OCI-M2 (cell line): ENCODE measurements around the gene NPNT.

Experiments used
- DNase-seq: peaks from one replicate; lab custom pipeline; 2025; ENCODE audit not compliant: unreplicated experiment; lab: John Stamatoyannopoulos, UW

The NPNT gene

DNA sequence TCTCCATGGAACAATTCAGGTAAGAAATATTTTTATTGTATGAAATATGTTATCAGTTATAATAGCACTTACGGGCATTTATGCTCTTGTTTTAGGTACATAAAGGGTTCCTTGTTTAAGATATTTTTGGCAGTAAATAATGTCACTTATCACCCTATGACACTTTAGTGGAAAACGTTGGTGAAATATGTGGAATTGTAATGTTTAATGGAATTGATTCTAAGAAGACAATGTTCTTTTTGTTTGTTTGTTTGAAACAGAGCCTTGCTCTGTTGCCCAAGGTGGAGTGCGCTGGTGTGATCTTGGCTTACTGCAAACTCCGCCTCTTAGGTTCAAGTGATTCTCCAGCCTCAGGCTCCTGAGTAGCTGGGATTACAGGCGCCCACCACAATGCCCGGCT lies 17.4 kb downstream of the NPNT start:
- no peak for DNase-seq

DNA sequence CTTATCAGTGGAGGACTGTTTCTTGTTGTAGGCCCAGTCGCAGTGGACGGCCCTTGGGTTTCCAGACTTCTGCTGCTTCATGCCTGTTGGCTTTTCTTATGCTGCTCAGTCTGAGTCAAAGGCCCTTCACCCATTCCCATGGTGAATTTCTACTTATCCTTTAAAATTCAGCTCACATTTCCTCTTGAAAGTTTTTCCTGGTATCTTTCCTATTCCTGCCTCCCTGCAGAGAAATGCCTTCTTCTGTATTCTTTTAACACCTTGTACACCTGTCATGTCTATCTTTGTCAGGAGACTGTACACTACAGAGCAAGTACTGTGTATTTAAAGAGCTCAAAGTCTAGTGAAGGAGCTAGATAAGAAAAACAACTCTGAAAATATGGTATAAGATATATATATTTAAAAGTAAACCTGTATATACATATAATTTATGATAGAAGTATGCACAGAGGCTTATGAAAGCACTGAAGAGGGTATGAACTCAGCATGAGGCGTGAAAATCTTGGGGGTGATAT lies 22.0 kb downstream of the NPNT start:
- DNase-seq = no peak

DNA sequence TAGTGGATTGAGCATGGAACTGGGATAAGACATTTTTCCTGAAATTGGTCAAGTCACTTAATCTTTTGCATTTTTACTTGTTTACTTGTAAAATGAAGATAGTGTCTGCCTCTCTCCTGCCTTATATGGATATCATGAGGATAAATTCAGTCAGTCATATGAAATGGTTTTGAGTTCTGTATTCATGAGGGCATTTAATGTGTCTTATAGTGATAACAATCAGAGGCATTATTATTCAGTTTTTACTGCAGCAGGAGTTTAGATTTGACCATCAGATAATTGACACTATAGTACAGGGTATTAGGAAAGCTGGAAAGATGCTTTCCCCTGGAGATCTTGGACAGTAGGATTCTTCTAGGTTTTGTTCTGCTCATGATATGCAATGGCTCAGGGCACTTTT lies 26.0 kb downstream of the NPNT start:
- no peak for DNase-seq

- no peak for DNase-seq
Observed at GRCh38 chr4:105923497-105924238, 28.4 kb downstream of the NPNT start.

DNA sequence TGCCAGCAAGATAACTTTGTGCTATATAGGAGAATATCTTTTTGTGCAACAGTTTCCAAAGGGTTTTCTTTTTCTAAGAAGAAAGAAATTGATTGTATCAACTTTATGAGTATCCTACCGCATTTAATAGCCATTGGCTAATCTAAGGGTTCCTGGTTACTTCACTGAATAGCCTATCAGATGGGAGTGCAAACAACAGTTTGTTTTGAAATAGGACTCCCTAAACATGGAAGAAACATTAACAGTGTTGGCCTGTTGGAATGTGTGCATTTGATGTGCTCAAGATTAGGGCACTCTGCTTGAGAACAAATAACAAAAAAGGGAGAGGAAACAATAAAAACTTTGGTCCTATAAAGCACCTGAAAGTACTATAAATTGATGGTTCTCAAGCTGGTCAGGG lies 29.1 kb downstream of the NPNT start:
- no peak for DNase-seq

DNA sequence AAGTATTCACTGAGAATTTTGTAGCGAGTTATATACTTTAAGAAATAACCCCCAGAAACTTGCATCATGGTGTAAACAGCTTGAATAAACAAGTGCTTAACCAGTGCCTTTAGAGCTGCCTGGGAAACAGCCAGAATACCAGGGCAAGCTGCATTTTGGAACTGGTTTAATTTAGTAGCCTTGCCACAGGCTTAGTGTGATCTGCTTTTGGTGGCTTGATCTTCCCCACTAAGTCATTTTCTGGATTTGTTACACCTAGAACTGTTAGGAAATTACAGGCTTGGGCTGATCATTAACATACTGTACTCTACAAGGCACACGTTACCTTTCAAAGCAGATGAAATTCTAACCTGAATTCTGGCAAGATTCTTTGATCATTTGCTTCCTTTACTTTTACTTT lies 35.4 kb downstream of the NPNT start:
- DNase-seq = no peak

GRCh38 chr4:105933083-105933482 lies 37.8 kb downstream of the NPNT start:
- DNase-seq = no peak

DNA sequence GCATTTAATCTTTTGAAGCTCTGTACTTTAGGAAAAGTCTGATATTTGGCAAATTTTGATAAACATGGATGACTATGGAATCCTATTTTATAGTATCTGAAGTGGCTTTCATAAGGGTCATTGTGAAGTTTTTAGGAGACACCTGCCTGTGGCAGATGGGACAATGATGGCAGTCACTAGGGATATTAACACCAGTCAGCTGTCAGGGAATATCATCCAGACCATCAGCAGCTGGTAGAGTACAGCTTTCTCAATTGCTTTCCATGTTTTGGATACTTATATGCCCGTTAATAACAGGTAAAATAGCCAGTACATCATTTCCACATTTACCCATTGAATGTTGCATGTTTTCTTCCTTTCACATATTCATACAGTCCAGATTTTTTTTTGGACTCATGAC lies 39.1 kb downstream of the NPNT start:
- DNase-seq = no peak

- no peak for DNase-seq
Observed at GRCh38 chr4:105936901-105937300, 41.6 kb downstream of the NPNT start.

- no peak for DNase-seq
Observed at GRCh38 chr4:105937759-105938158, 42.5 kb downstream of the NPNT start.

DNA sequence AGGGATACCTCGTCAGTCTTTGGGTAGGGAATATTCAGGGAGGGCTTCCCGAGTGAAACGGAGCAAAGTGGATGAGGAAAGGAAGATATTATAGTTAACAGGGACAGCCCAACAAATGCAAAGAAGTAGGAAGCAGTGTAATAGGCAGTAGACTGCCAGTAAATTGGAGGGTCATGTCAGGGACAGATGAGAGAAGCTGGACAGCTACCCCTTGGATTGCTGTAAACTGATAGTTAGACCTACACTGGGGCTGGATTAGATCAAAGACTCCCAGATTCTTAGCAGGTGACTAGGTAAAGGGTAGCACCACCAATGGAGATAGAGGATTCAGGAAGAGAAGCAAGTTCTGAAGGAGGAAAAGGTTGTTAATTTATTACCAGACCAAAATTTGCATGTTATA lies 48.0 kb downstream of the NPNT start:
- DNase-seq = no peak

DNA sequence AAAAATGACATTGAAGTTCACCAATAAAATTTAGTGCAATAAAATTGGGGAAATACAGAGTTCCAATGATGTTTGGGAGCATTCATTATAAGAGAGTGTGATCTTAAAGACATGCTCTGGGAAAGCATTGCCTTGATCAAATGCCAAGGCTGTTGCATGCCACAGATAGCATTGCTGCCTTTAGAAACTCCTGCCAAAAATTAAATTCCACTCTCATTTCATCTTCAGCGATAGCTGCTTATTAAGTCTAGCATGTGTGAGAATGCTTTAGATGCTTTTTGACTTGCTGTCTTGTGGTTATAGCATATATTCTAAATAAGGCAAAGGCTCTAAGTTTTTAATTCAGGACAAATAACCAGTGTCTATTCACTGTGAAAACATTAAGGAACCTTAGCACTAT lies 49.3 kb downstream of the NPNT start:
- DNase-seq = no peak

DNA sequence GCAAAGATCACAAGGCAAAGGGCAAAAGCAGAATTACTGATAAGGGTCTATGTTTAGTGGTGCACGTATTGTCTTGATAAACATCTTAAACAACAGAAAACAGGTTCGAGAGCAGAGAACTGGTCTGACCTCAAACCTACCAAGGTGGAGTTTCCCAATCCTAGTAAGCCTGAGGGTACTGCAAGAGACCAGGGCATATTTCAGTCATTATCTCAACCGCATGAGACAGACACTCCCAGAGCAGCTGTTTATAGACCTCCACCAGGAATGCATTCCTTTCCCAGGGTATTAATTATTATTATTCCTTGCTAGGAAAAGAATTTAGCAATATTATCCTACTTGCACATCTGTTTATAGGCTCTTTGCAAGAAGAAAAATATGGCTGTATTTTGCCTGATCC lies 51.5 kb downstream of the NPNT start:
- DNase-seq = no peak

GRCh38 chr4:105950701-105951100 lies 55.4 kb downstream of the NPNT start:
- no peak for DNase-seq

DNA sequence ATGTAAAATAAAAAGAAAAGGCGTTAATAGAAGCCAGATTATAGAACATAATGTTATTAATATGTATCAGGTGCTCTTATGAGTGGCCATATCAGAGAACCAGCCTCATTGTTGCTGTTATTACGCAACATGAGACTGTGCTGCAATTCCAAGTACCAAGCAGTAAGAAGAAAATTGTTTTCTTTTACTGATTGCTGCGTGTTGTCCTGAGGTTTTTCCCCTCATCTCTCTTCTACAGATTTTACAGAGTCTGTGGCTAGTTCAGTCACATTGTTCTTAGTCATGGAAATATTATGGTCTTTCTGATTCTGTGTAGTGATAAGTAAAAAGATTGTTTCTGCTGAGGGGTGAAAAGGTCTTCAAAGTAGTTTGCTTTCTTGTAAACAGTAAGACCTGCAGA lies 55.9 kb downstream of the NPNT start:
- DNase-seq = no peak

- no peak for DNase-seq
Observed at GRCh38 chr4:105952591-105952990, 57.3 kb downstream of the NPNT start.

DNA sequence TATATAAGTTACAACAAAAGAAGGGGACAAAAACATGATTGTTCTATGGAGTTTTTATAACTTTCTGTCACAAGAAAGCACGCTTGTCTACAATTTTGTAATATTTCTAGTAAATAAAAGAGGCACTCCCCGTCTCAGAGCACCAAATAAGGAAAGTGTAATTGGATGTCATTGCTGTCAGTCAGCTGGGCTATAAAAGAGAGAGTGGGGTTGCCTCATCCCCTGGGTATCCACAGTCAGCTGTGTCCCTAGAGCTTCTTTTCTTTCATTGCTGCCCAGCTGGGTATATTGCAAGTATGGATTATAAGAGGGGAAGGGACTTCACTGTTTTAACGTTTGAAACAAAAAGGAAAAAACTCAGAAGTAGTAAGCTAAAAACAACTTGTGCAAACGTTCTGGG lies 61.3 kb downstream of the NPNT start:
- no peak for DNase-seq

- no peak for DNase-seq
Observed at GRCh38 chr4:105957680-105958079, 62.4 kb downstream of the NPNT start.

DNA sequence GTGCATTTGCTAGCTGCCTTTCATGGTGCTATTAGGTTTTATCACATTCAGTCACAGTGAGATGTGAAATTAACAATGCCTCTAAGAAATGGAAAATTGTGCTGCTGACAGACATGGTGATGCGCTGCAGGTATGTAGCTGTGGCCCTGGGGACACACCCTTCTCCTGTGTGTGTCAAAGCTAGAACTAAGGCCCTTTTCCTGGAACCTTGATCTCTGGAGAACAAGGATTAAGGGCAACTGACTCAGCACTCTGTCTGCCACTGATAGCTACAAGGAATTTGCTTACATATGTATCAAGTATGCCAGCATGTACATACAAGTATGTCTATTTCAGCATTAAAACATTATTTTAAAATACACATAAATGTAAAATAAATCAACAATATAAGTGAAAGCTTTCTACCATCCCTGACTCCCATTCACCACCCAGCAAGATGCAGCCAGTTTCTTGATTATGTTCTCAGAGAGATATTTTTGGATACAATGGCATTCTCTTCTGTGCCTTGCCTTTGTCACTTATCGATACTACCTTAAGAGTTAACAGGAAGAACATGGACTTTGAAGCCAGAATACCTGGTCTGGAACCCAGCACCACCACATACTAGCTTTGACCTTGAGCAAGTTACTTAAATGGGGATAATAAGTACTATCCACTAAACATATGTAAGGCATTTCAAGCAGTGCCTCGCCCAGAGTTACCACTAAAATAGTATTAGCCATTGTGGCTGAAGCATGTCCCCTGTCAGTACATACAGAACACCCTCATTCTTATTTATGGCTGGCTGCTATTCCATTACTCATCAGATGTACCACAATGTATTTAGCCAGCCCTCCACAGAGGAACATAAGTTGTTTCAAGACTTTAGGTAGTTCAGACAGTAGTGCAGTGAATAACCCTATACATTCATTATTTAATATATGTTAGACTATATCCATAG lies 68.5 kb downstream of the NPNT start:
- DNase-seq = no peak

GRCh38 chr4:105965183-105965800 lies 70.0 kb downstream of the NPNT start:
- DNase-seq = no peak

DNA sequence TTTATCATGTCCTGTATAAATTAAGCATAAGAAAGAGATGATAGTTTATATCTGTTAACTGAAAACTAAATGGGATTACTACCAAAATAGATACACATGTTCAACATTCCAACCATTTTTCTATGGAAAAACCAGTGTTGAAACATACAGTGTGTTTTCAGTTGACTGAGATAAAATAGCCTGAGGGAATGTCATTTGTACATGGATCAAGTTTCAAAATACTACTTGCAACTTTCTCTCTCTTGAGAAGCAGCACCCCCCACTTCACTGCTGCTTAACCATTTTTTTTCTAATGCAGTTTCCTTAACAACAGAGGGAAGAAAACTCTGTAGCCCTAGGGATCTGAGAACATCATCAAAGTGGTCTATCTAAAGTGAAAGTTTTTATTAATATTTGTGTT lies 70.8 kb downstream of the NPNT start:
- DNase-seq = no peak
